IPS-20b (cell line): Measurements from ENCODE around the gene MAGI2.

Experiments used
- H3K27ac ChIP-seq: one replicate; pipeline ENCODE4 v1.5.1; 2013; ENCODE audit warnings: low read length
- H3K27me3 ChIP-seq: 2 replicates; pipeline ENCODE4 v1.6.1; 2013; ENCODE audit warnings: mild to moderate bottlenecking, low read length, inconsistent platforms; ENCODE audit not compliant: insufficient read depth
- H3K36me3 ChIP-seq: 2 replicates; pipeline ENCODE4 v1.6.1; 2013; ENCODE audit warnings: low read depth, mild to moderate bottlenecking, inconsistent platforms, low read length, moderate library complexity; ENCODE audit not compliant: insufficient read depth
- H3K4me1 ChIP-seq: 2 replicates; pipeline ENCODE4 v1.6.1; 2013; ENCODE audit warnings: mild to moderate bottlenecking, control low read depth, inconsistent platforms, low read length, moderate library complexity; ENCODE audit not compliant: insufficient read depth
- H3K4me3 ChIP-seq: 2 replicates; pipeline ENCODE4 v1.5.1; 2013; ENCODE audit warnings: mild to moderate bottlenecking, low read length, inconsistent platforms
- H3K9ac ChIP-seq: 2 replicates; pipeline ENCODE4 v1.6.1; 2013; ENCODE audit warnings: low read depth, mild to moderate bottlenecking, inconsistent platforms, low read length, moderate library complexity
- H3K9me3 ChIP-seq: 2 replicates; pipeline ENCODE4 v1.6.1; 2013; ENCODE audit warnings: mild to moderate bottlenecking, low read depth, low read length, inconsistent platforms; ENCODE audit not compliant: insufficient read depth

The MAGI2 gene

GRCh38 chr7:78765943-78766729 lies 687.3 kb downstream of the MAGI2 start:
- no peak overlapping the region for H3K9ac ChIP-seq
- H3K36me3 ChIP-seq: no peaks in the 10 kb centered on the region
- no peak overlapping the region for H3K27ac ChIP-seq
- no peaks in the 10 kb centered on the region for H3K9me3 ChIP-seq
- H3K4me1 ChIP-seq: peaks cover 5% of the 10 kb centered on the region; the same call in 1 of the 2 replicates
- no peaks in the 10 kb centered on the region for H3K27me3 ChIP-seq
- H3K4me3 ChIP-seq: no peak overlapping the region; the same call in 1 of the 2 replicates

- Histone ChIP-seq H3K9ac (no peak overlapping the region), H3K27me3 (no peaks in the 10 kb centered on the region), H3K4me3 (no peak overlapping the region), H3K4me1 (peaks cover 5% of the 10 kb centered on the region; the same call in 1 of the 2 replicates), H3K27ac (no peak overlapping the region), H3K36me3 (no peaks in the 10 kb centered on the region), H3K9me3 (no peaks in the 10 kb centered on the region)
Measured at GRCh38 chr7:78764571-78764970, 688.9 kb downstream of the MAGI2 start.

- no peaks in the 10 kb centered on the region for H3K9me3 ChIP-seq
- H3K4me3 ChIP-seq: no peak overlapping the region
- no peak overlapping the region for H3K27ac ChIP-seq
- H3K4me1 ChIP-seq: no peaks in the 10 kb centered on the region
- H3K27me3 ChIP-seq: no peaks in the 10 kb centered on the region
- H3K36me3 ChIP-seq: no peaks in the 10 kb centered on the region
- H3K9ac ChIP-seq: no peak overlapping the region
Measured at GRCh38 chr7:78762625-78763024, 690.8 kb downstream of the MAGI2 start.

- no peak overlapping the region for H3K9ac ChIP-seq
- peaks cover 6% of the 10 kb centered on the region; the same call in 1 of the 2 replicates for H3K4me1 ChIP-seq
- no peak overlapping the region for H3K4me3 ChIP-seq
- H3K36me3 ChIP-seq: no peaks in the 10 kb centered on the region
- no peaks in the 10 kb centered on the region for H3K9me3 ChIP-seq
- no peak overlapping the region for H3K27ac ChIP-seq
- no peaks in the 10 kb centered on the region for H3K27me3 ChIP-seq
Measured at GRCh38 chr7:78760620-78761355, 692.7 kb downstream of the MAGI2 start.

GRCh38 chr7:78752554-78752953 lies 700.9 kb downstream of the MAGI2 start:
- H3K36me3 ChIP-seq: no peaks in the 10 kb centered on the region; the same call in 1 of the 2 replicates
- no peak overlapping the region for H3K4me3 ChIP-seq
- peaks cover 17% of the 10 kb centered on the region for H3K4me1 ChIP-seq
- no peak overlapping the region for H3K27ac ChIP-seq
- peaks cover 12% of the 10 kb centered on the region; the same call in 1 of the 2 replicates for H3K9me3 ChIP-seq
- no peaks in the 10 kb centered on the region for H3K27me3 ChIP-seq
- no peak overlapping the region for H3K9ac ChIP-seq

- H3K4me3 ChIP-seq: no peak overlapping the region
- H3K27me3 ChIP-seq: no peaks in the 10 kb centered on the region
- H3K9me3 ChIP-seq: peaks cover 12% of the 10 kb centered on the region; the same call in 1 of the 2 replicates
- no peak overlapping the region for H3K27ac ChIP-seq
- H3K36me3 ChIP-seq: no peaks in the 10 kb centered on the region; the same call in 1 of the 2 replicates
- H3K4me1 ChIP-seq: peaks cover 20% of the 10 kb centered on the region
- no peak overlapping the region for H3K9ac ChIP-seq
Measured at GRCh38 chr7:78751253-78751652, 702.2 kb downstream of the MAGI2 start.

GRCh38 chr7:78749052-78749746 lies 704.3 kb downstream of the MAGI2 start:
- Histone ChIP-seq H3K4me1 (peaks cover 33% of the 10 kb centered on the region), H3K27me3 (no peaks in the 10 kb centered on the region), H3K9me3 (peaks cover 8% of the 10 kb centered on the region; the same call in 1 of the 2 replicates), H3K4me3 (peak overlapping the region; percentile 16; the same call in 1 of the 2 replicates), H3K27ac (peak overlapping the region; percentile 40), H3K36me3 (no peaks in the 10 kb centered on the region; the same call in 1 of the 2 replicates), H3K9ac (peak overlapping the region; percentile 24; the same call in 1 of the 2 replicates)

- Histone ChIP-seq H3K27ac (no peak overlapping the region), H3K9ac (no peak overlapping the region; the same call in 1 of the 2 replicates), H3K36me3 (no peaks in the 10 kb centered on the region), H3K4me1 (peaks cover 33% of the 10 kb centered on the region), H3K9me3 (no peaks in the 10 kb centered on the region), H3K27me3 (no peaks in the 10 kb centered on the region), H3K4me3 (no peak overlapping the region)
Measured at GRCh38 chr7:78747592-78747991, 705.9 kb downstream of the MAGI2 start.

- H3K4me1 ChIP-seq: peaks cover 33% of the 10 kb centered on the region
- H3K36me3 ChIP-seq: no peaks in the 10 kb centered on the region
- H3K9ac ChIP-seq: no peak overlapping the region
- no peak overlapping the region for H3K27ac ChIP-seq
- no peaks in the 10 kb centered on the region for H3K9me3 ChIP-seq
- H3K4me3 ChIP-seq: no peak overlapping the region
- no peaks in the 10 kb centered on the region for H3K27me3 ChIP-seq
Measured at GRCh38 chr7:78746301-78746700, 707.2 kb downstream of the MAGI2 start.

- H3K4me1 ChIP-seq: peaks cover 22% of the 10 kb centered on the region; the same call in 1 of the 2 replicates
- no peak overlapping the region for H3K9ac ChIP-seq
- no peak overlapping the region for H3K27ac ChIP-seq
- no peaks in the 10 kb centered on the region for H3K36me3 ChIP-seq
- H3K4me3 ChIP-seq: no peak overlapping the region
- no peaks in the 10 kb centered on the region for H3K27me3 ChIP-seq
- no peaks in the 10 kb centered on the region for H3K9me3 ChIP-seq
Measured at GRCh38 chr7:78742694-78743093, 710.8 kb downstream of the MAGI2 start.

- no peaks in the 10 kb centered on the region for H3K4me1 ChIP-seq
Measured at GRCh38 chr7:78736548-78736947, 716.9 kb downstream of the MAGI2 start.

More at GRCh38 chr7:78736548-78736947, 716.9 kb downstream of the MAGI2 start:
- Histone ChIP-seq H3K36me3 (no peaks in the 10 kb centered on the region), H3K9ac (no peak overlapping the region), H3K9me3 (no peaks in the 10 kb centered on the region), H3K4me3 (no peak overlapping the region), H3K27me3 (no peaks in the 10 kb centered on the region), H3K27ac (no peak overlapping the region)
